ENCODE measurements around the gene CCDC77.

Gene CCDC77

DNA sequence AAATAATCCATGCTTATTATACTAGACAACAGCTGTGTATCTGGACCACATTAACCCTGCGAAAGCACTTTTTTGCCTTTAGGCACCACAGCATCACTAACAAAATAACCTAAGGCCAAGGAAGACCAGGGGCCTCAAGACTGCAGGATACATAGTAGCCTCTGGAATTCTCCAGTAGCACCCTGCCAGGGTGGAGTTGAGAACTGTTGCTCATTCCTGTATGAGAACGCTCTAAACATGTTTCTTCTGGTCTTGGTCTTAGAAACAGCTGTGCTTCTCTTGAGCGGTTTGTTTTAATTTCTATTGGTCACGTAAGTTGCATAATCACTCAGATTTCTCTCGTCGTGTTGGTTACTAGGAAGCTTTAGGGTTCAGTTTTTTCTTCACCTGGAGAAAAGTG lies 66.1 kb downstream of the CCDC77 start:
- TF ChIP-seq, protein P1, sequence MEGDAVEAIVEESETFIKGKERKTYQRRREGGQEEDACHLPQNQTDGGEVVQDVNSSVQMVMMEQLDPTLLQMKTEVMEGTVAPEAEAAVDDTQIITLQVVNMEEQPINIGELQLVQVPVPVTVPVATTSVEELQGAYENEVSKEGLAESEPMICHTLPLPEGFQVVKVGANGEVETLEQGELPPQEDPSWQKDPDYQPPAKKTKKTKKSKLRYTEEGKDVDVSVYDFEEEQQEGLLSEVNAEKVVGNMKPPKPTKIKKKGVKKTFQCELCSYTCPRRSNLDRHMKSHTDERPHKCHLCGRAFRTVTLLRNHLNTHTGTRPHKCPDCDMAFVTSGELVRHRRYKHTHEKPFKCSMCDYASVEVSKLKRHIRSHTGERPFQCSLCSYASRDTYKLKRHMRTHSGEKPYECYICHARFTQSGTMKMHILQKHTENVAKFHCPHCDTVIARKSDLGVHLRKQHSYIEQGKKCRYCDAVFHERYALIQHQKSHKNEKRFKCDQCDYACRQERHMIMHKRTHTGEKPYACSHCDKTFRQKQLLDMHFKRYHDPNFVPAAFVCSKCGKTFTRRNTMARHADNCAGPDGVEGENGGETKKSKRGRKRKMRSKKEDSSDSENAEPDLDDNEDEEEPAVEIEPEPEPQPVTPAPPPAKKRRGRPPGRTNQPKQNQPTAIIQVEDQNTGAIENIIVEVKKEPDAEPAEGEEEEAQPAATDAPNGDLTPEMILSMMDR (conservative IDR thresholded peaks at IDR 0.05; ENCODE audit: low read length) = no peak
- DNase-seq (ENCODE audit: low read depth) = peak; percentile 45
- no peak overlapping the region for H3K4me3 ChIP-seq (ENCODE audit: low read length)

DNA sequence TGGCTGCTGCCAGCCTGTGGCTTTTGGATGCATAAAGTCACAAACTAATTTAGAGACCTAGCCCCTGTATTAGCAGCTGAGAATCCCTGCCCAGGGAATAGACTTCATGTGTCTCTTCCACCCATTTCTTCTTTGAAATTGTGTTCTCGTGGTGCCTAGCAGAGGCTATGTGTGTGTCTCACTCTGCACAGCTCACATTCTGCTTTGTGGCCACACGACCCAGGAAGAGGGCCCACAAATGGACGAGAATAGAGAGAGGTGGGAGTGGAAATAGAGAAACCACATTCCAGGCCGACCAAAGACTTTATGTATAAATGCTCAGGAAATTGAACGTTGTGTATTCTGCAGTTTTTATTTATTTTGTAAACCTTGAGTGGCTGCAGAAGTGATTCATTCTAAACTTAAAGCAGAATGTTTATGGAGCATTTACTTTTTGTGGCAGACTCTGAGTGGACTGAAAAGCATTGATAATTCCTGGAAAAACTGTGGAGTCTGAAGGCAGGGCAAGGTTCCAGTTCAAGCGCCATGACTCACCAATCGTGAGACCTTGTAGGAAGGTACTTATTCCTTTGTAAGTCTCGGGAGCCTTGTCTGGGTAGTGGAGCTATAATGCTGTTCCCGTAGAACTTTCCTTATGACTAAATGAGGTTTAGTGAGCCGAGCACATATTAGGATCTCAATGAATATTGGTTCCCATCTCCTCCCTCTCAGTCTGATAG lies 67.4 kb downstream of the CCDC77 start:
- DNase-seq (ENCODE audit: low read depth) = no peak
- TF ChIP-seq, protein P1 (conservative IDR thresholded peaks at IDR 0.05; ENCODE audit: low read length) = no peak
- no peak overlapping the region for H3K4me3 ChIP-seq (ENCODE audit: low read length)

DNA sequence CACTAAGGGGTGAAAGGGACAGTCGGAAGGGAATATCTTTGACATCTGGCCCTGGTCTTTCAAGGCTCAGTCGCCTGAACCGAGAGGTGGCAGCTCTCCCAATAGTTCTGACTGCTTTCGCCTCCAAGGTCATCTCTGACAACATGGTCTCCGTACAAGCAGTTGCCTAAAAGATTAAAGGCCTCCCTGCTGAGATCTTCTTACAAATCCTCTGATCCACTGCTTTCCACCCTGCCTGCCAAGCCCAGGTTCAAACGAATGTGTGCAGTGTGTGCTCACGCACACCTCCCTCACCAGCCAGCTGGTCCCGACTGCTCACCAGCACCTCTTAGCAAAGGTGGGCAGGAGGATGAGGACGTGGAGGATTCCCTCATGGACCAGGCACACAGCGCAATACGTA lies 68.7 kb downstream of the CCDC77 start:
- TF ChIP-seq, protein P1 (conservative IDR thresholded peaks at IDR 0.05; ENCODE audit: low read length) = no peak
- no peak overlapping the region for H3K4me3 ChIP-seq (ENCODE audit: low read length)
- no peak for DNase-seq (ENCODE audit: low read depth)

DNA sequence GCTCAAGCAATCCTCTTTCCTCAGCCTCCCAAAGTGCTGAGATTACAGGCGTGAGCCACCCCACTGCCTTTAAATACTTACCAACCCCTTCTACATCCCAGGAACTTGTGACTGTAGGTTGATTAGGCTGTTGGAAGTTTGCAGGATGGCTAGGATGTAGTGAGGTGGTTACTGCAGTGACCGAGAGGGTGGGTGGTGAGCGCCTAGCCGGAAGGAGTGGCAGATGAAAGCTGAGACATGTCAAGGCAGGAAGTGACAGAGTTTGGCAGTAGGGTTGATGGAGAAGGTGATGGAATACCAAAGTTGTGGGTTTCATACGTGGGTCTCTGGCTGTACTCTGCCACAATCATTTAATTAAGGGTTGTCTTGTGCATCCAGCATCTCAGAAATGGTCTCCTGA lies 71.8 kb downstream of the CCDC77 start:
- TF ChIP-seq, protein P1 (conservative IDR thresholded peaks at IDR 0.05; ENCODE audit: low read length) = no peak
- no peak overlapping the region for H3K4me3 ChIP-seq (ENCODE audit: low read length)
- no peak for DNase-seq (ENCODE audit: low read depth)

DNA sequence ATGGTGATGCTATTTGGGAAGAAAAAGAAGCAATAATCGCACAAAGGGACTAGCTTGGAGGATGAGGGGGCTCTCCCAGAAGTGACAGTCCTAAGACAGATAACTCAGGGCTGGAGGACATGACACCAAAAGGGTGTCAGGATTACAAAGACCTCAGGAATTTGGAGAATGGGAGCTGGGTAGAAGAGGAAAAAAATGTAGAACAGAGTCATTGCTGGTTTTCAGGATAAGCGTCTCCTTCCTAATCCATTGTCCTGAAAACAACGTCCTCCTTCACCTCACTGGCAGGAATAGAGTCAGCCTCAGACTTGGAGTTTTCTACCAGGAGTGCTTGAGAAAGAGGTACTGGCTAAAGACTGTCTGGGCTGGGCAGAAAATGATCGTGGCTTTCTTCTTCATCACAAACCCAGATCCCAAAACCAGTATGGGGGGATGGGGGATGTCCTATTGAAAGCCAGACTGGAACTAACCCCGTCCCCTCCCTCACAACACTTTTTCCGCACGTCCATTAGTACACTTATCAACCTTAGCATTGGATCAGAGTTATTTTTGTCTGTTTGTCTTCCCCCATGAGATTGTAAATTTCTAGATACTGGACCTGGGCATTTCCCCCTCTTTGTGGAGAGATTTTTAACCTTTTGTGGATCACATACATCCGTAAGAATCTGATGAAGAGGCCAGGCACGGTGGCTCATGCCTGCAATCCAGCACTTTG lies 72.6 kb downstream of the CCDC77 start:
- peak; percentile 17 for DNase-seq (ENCODE audit: low read depth)
- TF ChIP-seq, protein P1 (conservative IDR thresholded peaks at IDR 0.05; ENCODE audit: low read length) = no peak

DNA sequence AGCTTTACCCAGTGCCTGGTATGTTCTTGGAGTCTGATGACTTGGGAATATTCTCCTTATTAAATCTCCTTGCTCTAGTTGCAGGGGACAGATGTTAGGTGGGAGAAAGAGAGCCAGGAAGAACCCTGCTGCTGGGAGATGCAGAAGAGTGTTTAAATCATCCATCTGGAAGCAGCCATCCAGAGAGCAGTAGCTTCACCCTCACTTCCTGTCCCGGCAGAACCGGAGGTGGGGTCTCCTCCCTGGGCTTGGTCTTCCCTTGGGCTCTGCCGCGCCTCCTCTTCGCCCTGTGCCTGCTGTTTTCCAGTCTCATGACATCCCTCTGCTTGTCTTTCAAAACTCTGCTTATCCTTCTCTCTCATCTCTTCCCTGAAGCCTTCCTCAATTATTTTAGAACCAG lies 73.8 kb downstream of the CCDC77 start:
- no peak for DNase-seq (ENCODE audit: low read depth)
- TF ChIP-seq, protein P1 (conservative IDR thresholded peaks at IDR 0.05; ENCODE audit: low read length) = no peak
- no peak overlapping the region for H3K4me3 ChIP-seq (ENCODE audit: low read length)

More for the DNA sequence above, 72.6 kb downstream of the CCDC77 start:
- H3K4me3 ChIP-seq (ENCODE audit: low read length) = no peak overlapping the region

DNA sequence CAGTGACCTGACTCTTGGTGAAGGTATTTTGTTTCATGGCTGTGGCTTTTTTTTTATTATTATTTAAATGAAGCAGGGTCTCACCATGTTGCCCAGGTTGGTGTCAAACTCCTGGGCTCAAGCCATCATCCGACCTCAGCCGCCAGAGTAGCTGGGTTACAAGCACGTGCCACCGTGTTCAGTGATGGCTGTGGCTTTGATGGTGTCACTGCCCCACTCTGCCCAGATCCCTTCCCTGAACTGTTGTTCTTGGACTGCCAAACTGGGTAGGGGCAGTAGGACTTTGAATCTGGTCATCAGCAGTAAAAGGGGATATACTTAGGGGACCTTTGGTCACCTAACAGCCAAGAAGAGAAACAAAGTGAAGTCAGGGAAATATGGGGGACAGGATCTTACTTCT lies 77.7 kb downstream of the CCDC77 start:
- TF ChIP-seq, protein P1 (conservative IDR thresholded peaks at IDR 0.05; ENCODE audit: low read length) = no peak
- H3K4me3 ChIP-seq (ENCODE audit: low read length) = no peak overlapping the region
- DNase-seq (ENCODE audit: low read depth) = no peak
